Thoracic aorta (tissue), 2 donors: ENCODE results near the gene PALD1. TPM values are rescaled to one million over a fixed set of nuclear protein-coding genes. Genes with fewer than 3 reads are reported as not detected.
A peak's percentile ranks its signal among the peaks of the same experiment; 100 is the strongest.

ENCODE experiments used
- ATAC-seq: fragments of 150-250 bp; one replicate; pipeline ENCODE4 v1.8.0; 2017; ENCODE audit warnings: low read depth; ENCODE audit not compliant: insufficient number of reproducible peaks, low FRiP score
- DNase-seq: peaks from one replicate; pipeline ENCODE4 v3.0.0-alpha.2; 2020; ENCODE audit warnings: low spot score
- H3K27ac ChIP-seq, 2 donors: fragments of 200-600 bp; sonication (generic); 1 replicate in 1 of 2; 2 replicates in 1 of 2; pipeline ENCODE4 v1.5.1; 2016; ENCODE audit warnings: mild to moderate bottlenecking in 2 of 2, moderate library complexity in 2 of 2
- H3K27me3 ChIP-seq: fragments of 200-600 bp; sonication (generic); replicated peaks from 2 replicates; pipeline ENCODE4 v1.6.0; 2016; ENCODE audit warnings: mild to moderate bottlenecking; ENCODE audit not compliant: insufficient read depth
- H3K36me3 ChIP-seq: fragments of 200-600 bp; sonication (generic); one replicate; pipeline ENCODE4 v1.5.1; 2016
- H3K4me1 ChIP-seq, 2 donors: fragments of 200-600 bp; sonication (generic); 1 replicate in 1 of 2; 2 replicates in 1 of 2; pipeline versions ENCODE4 v1.5.1 to v1.6.0; 2016; ENCODE audit warnings: low read depth in 2 of 2, mild to moderate bottlenecking in 1 of 2; ENCODE audit not compliant: control insufficient read depth in 1 of 2
- H3K4me3 ChIP-seq: fragments of 200-600 bp; sonication (generic); 2 replicates; pipeline ENCODE4 v1.5.1; 2016; ENCODE audit warnings: mild to moderate bottlenecking
- H3K9me3 ChIP-seq: fragments of 200-600 bp; sonication (generic); 2 replicates; pipeline ENCODE4 v1.5.1; 2016
- total RNA-seq, 2 donors: library from RNA; depleted of rRNA; stranded (reverse); fragments of >200 nt; gene quantifications; one replicate each; pipeline versions ENCODE4 v1.1.0 to v1.2.3, GENCODE V29; 2016
- TF ChIP-seq, protein P1 (sequence below): fragments of 200-600 bp; sonication (generic); IDR thresholded peaks from one replicate; pipeline ENCODE4 v1.5.1; 2019; ENCODE audit warnings: antibody characterized with exemption

The PALD1 gene
- total RNA-seq, 2 donors from 2014 or later: 19.5 to 19.7 TPM

- peaks cover 11 to 15% of the 10 kb centered on the region in 2 donors for H3K4me1 ChIP-seq
- ATAC-seq (no peak), DNase-seq (no peak)
- no peak within 1 kb of the TSS for H3K27ac ChIP-seq
- no peaks in the 10 kb centered on the region for H3K36me3 ChIP-seq
- H3K9me3 ChIP-seq: no peaks in the 10 kb centered on the region
- peak within 1 kb of the TSS; percentile 63 for H3K4me3 ChIP-seq
- TF ChIP-seq, protein P1, sequence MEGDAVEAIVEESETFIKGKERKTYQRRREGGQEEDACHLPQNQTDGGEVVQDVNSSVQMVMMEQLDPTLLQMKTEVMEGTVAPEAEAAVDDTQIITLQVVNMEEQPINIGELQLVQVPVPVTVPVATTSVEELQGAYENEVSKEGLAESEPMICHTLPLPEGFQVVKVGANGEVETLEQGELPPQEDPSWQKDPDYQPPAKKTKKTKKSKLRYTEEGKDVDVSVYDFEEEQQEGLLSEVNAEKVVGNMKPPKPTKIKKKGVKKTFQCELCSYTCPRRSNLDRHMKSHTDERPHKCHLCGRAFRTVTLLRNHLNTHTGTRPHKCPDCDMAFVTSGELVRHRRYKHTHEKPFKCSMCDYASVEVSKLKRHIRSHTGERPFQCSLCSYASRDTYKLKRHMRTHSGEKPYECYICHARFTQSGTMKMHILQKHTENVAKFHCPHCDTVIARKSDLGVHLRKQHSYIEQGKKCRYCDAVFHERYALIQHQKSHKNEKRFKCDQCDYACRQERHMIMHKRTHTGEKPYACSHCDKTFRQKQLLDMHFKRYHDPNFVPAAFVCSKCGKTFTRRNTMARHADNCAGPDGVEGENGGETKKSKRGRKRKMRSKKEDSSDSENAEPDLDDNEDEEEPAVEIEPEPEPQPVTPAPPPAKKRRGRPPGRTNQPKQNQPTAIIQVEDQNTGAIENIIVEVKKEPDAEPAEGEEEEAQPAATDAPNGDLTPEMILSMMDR: no peak
- H3K27me3 ChIP-seq: peaks cover 17% of the 10 kb centered on the region
These were observed 37.2 kb upstream of the PALD1 start, which contains the start of gene NODAL for GRCh38 chr10:70441161-70441894. Gene NODAL (minus strand): TSS chr10:70441681. CDS start chr10:70441667, 14 bp downstream.

- no peak overlapping the region for H3K4me3 ChIP-seq
- H3K4me1 ChIP-seq: peaks cover 11 to 15% of the 10 kb centered on the region in 2 donors
- H3K9me3 ChIP-seq: no peaks in the 10 kb centered on the region
- peaks cover 17% of the 10 kb centered on the region for H3K27me3 ChIP-seq
- TF ChIP-seq, protein P1: no peak
- H3K36me3 ChIP-seq: no peaks in the 10 kb centered on the region
- no peak for DNase-seq
- no peak for ATAC-seq
- H3K27ac ChIP-seq: no peak overlapping the region
These were observed 36.7 kb upstream of the PALD1 start for GRCh38 chr10:70441895-70442309.

- Histone ChIP-seq H3K27ac (no peak overlapping the region), H3K27me3 (peaks cover 17% of the 10 kb centered on the region), H3K9me3 (no peaks in the 10 kb centered on the region), H3K36me3 (no peaks in the 10 kb centered on the region), H3K4me3 (no peak overlapping the region), H3K4me1 (peaks cover 11 to 15% of the 10 kb centered on the region in 2 donors)
- DNase-seq: no peak
- ATAC-seq: no peak
- TF ChIP-seq, protein P1: no peak
These were observed 36.1 kb upstream of the PALD1 start for GRCh38 chr10:70442332-70442988.

DNA sequence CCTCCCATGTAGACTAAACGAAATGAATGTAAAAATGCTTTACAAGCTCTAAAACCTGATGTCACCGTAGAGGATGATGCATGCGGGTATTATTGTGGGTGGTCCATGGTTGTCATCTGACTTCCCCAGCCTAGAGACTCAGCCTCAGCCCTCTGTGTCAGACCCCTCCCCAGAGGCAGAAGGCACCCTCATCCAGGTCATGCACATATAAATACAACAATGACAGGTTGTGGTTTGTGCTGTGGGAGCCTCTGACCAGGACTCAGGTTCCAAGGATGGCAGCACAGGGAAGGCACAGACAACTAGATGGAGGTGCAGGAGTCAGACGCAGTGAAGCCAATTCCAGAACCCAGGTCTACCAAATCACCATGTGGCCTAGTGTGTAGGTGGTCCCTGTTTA is 33.8 kb upstream of the PALD1 start:
- DNase-seq (no peak), ATAC-seq (no peak)
- Histone ChIP-seq H3K27ac (no peak overlapping the region), H3K27me3 (peaks cover 17% of the 10 kb centered on the region), H3K9me3 (no peaks in the 10 kb centered on the region), H3K4me1 (peaks cover 11 to 15% of the 10 kb centered on the region in 2 donors), H3K4me3 (no peak overlapping the region), H3K36me3 (no peaks in the 10 kb centered on the region)
- TF ChIP-seq, protein P1: no peak
